ENCODE data around the gene ODF2. TPM values are rescaled to one million over a fixed set of nuclear protein-coding genes. Genes with fewer than 3 reads are reported as not detected.

Gene ODF2
- total RNA-seq, 4 donors from 2014 or later: 13.4 to 22.2 (median 16.5) TPM

GRCh38 chr9:128454991-128455390, 815 bp upstream of the ODF2 start:
- no peak for TF ChIP-seq CTCF (IDR thresholded peaks at IDR 0.05; ENCODE audit: low read depth)

GRCh38 chr9:128456613-128457061, 831 bp downstream of the ODF2 start:
- TF ChIP-seq CTCF (IDR thresholded peaks at IDR 0.05; ENCODE audit: low read depth): no peak

- TF ChIP-seq CTCF (IDR thresholded peaks at IDR 0.05; ENCODE audit: low read depth): no peak
These were observed 1.4 kb downstream of the ODF2 start for GRCh38 chr9:128457207-128457606.

- TF ChIP-seq CTCF (IDR thresholded peaks at IDR 0.05; ENCODE audit: low read depth): no peak
These were observed 3.2 kb downstream of the ODF2 start for GRCh38 chr9:128459011-128459410.

- no peak for TF ChIP-seq CTCF (IDR thresholded peaks at IDR 0.05; ENCODE audit: low read depth)
These were observed 13.3 kb downstream of the ODF2 start for GRCh38 chr9:128469070-128469469.

GRCh38 chr9:128470560-128470959, 14.8 kb downstream of the ODF2 start:
- no peak for TF ChIP-seq CTCF (IDR thresholded peaks at IDR 0.05; ENCODE audit: low read depth)

GRCh38 chr9:128473104-128473503, 17.3 kb downstream of the ODF2 start:
- TF ChIP-seq CTCF (IDR thresholded peaks at IDR 0.05; ENCODE audit: low read depth): no peak
